HCT116 (cell line): Measurements from ENCODE around the gene CD7. TPM values are rescaled to one million over a fixed set of nuclear protein-coding genes. Genes with fewer than 3 reads are reported as not detected.

Experiments used
- ATAC-seq: fragments of 200-7000 bp; cut with Tn5 transposase; 2 replicates; pipeline ENCODE4 v1.9.1; 2020; ENCODE audit warnings: mild to moderate bottlenecking, moderate library complexity
- BruUV-seq: library from RNA; stranded (reverse); fragments of 400-500 nt; replicated peaks from 2 replicates; lab custom pipeline; 2021; lab: Mats Ljungman, UMichigan
- CTCF ChIA-PET: fragments of 300-600 bp; sonication (Branson Sonifier 250); formaldehyde crosslinking; loops from one replicate; lab custom pipeline; 2021; ENCODE audit warnings: antibody characterized with exemption; lab: Charles Lee
- POLR2A ChIA-PET: fragments of 300-600, 350-600 bp; sonication (Branson Sonifier 250); formaldehyde crosslinking; loops from one replicate; lab custom pipeline; 2021; ENCODE audit warnings: antibody characterized with exemption; lab: Charles Lee
- RAD21 ChIA-PET, 2 experiments: fragments of 300-600 bp; sonication (Branson Sonifier 250); formaldehyde crosslinking; loops; one replicate each; lab custom pipeline; 2023; ENCODE audit warnings: low total read pairs in 2 of 2; ENCODE audit not compliant: uncharacterized antibody in 2 of 2, unreplicated experiment in 2 of 2, low non-redundant PET in 1 of 2; lab: Charles Lee
- DNase-seq: peaks from one replicate; pipeline ENCODE4 v3.0.0-alpha.2; 2010; ENCODE audit warnings: low read depth, low spot score
- H2AFZ ChIP-seq: fragments of 200-600 bp; shearing (Covaris generic), sonication (generic); 2 replicates; pipeline ENCODE4 v1.6.1; 2017; ENCODE audit warnings: low read depth, mixed run types, mixed read lengths, antibody characterized with exemption, low read length; ENCODE audit not compliant: poor library complexity, severe bottlenecking
- H3K27ac ChIP-seq: 2 replicates; pipeline ENCODE4 v1.5.1; 2012; ENCODE audit warnings: low read depth, low read length
- H3K27me3 ChIP-seq: fragments of 200-600 bp; sonication (generic); 2 replicates; pipeline ENCODE4 v1.6.1; 2016; ENCODE audit warnings: mixed run types, low read length, mixed read lengths; ENCODE audit not compliant: insufficient read depth
- H3K36me3 ChIP-seq, 2 experiments: fragments of 200-500 bp in 1 of 2; fragments of 200-600 bp in 1 of 2; sonication (Bioruptor generic) in 1 of 2; sonication (generic) in 1 of 2; 2 replicates each; pipeline versions ENCODE4 v1.5.1 to v1.6.1; 2014 to 2016; ENCODE audit warnings: low read length in 2 of 2, inconsistent platforms in 1 of 2, mixed read lengths in 1 of 2, mixed run types in 1 of 2; ENCODE audit not compliant: insufficient read depth in 2 of 2, control insufficient read depth in 1 of 2
- H3K4me1 ChIP-seq, 2 experiments: fragments of 200-600 bp in 1 of 2; sonication (generic) in 1 of 2; 2 replicates each; pipeline versions ENCODE4 v1.5.1 to v1.6.1; 2012 to 2017; ENCODE audit warnings: low read length in 2 of 2, inconsistent platforms in 1 of 2, mild to moderate bottlenecking in 1 of 2, mixed read lengths in 1 of 2, mixed run types in 1 of 2, moderate library complexity in 1 of 2; ENCODE audit not compliant: insufficient read depth in 2 of 2, control insufficient read depth in 1 of 2
- H3K4me2 ChIP-seq: fragments of 200-600 bp; sonication (generic); 2 replicates; pipeline ENCODE4 v1.6.1; 2017; ENCODE audit warnings: mixed run types, low read length, mixed read lengths
- H3K4me3 ChIP-seq, 2 experiments: fragments of 200-600 bp in 1 of 2; sonication (generic) in 1 of 2; replicated peaks in 1 of 2; 2 replicates each; pipeline ENCODE4 v1.5.1; 2011 to 2016; ENCODE audit warnings: low read length in 2 of 2, control low read depth in 1 of 2, low read depth in 1 of 2, mild to moderate bottlenecking in 1 of 2, mixed read lengths in 1 of 2, mixed run types in 1 of 2
- H3K79me2 ChIP-seq: fragments of 200-600 bp; sonication (generic); 2 replicates; pipeline ENCODE4 v1.6.1; 2017; ENCODE audit warnings: mild to moderate bottlenecking, mixed run types, low read length, moderate library complexity, mixed read lengths; ENCODE audit not compliant: insufficient read depth
- H3K9ac ChIP-seq: fragments of 200-600 bp; sonication (generic); 2 replicates; pipeline ENCODE4 v1.6.1; 2016; ENCODE audit warnings: low read length, mixed read lengths
- H3K9me2 ChIP-seq: fragments of 200-600 bp; sonication (generic), shearing (Covaris generic); 2 replicates; pipeline ENCODE4 v1.6.1; 2017; ENCODE audit warnings: mixed run types, mild to moderate bottlenecking, moderate library complexity; ENCODE audit not compliant: insufficient read depth
- H3K9me3 ChIP-seq, 2 experiments: fragments of 200-500 bp in 1 of 2; fragments of 200-600 bp in 1 of 2; sonication (Bioruptor generic) in 1 of 2; sonication (generic) in 1 of 2; 2 replicates each; pipeline ENCODE4 v1.6.1; 2014 to 2017; ENCODE audit warnings: low read length in 2 of 2, mixed read lengths in 2 of 2, inconsistent platforms in 1 of 2, low read depth in 1 of 2, mild to moderate bottlenecking in 1 of 2, mixed run types in 1 of 2, moderate library complexity in 1 of 2; ENCODE audit not compliant: control insufficient read depth in 1 of 2, insufficient read depth in 1 of 2
- H4K20me1 ChIP-seq: fragments of 200-600 bp; sonication (generic), shearing (Covaris generic); 2 replicates; pipeline ENCODE4 v1.6.1; 2017; ENCODE audit warnings: mixed run types, mild to moderate bottlenecking, moderate library complexity; ENCODE audit not compliant: insufficient read depth
- CBX3 ChIP-seq: IDR thresholded peaks from 2 replicates; pipeline ENCODE4 v1.6.1; 2012; ENCODE audit warnings: low read depth
- CTCF ChIP-seq, 3 experiments: fragments of 200-600 bp in 1 of 3; sonication (generic) in 1 of 3; IDR thresholded peaks in 2 of 3; conservative IDR thresholded peaks in 1 of 3; 2 replicates each; pipeline ENCODE4 v1.5.1; 2012 to 2017; ENCODE audit warnings: low read depth in 2 of 3, low read length in 2 of 3, antibody characterized with exemption in 1 of 3, borderline replicate concordance in 1 of 3, control low read depth in 1 of 3, mild to moderate bottlenecking in 1 of 3, mixed read lengths in 1 of 3, mixed run types in 1 of 3, moderate library complexity in 1 of 3; ENCODE audit not compliant: insufficient read depth in 1 of 3
- EGR1 ChIP-seq: IDR thresholded peaks from 2 replicates; pipeline ENCODE4 v1.6.1; 2012; ENCODE audit warnings: low read depth
- ELF1 ChIP-seq: IDR thresholded peaks from 2 replicates; pipeline ENCODE4 v1.6.1; 2012; ENCODE audit warnings: low read depth, borderline replicate concordance
- EZH2 ChIP-seq: fragments of 200-600 bp; sonication (generic); IDR thresholded peaks from 2 replicates; pipeline ENCODE4 v1.6.1; 2017; ENCODE audit warnings: antibody characterized with exemption, mixed run types
- FOSL1 ChIP-seq: IDR thresholded peaks from 2 replicates; pipeline ENCODE4 v1.6.1; 2012; ENCODE audit warnings: low read depth
- JUND ChIP-seq: IDR thresholded peaks from 2 replicates; pipeline ENCODE4 v1.6.1; 2012
- MAX ChIP-seq: IDR thresholded peaks from 2 replicates; pipeline ENCODE4 v1.6.1; 2012
- RAD21 ChIP-seq: IDR thresholded peaks from 2 replicates; pipeline ENCODE4 v1.6.1; 2012; ENCODE audit warnings: low read depth, mild to moderate bottlenecking
- SIN3A ChIP-seq: IDR thresholded peaks from 2 replicates; pipeline ENCODE4 v1.6.1; 2012; ENCODE audit warnings: low read depth
- SP1 ChIP-seq: IDR thresholded peaks from 2 replicates; pipeline ENCODE4 v1.6.1; 2012; ENCODE audit warnings: low read depth
- SRF ChIP-seq: IDR thresholded peaks from 2 replicates; pipeline ENCODE4 v1.6.1; 2012; ENCODE audit warnings: low read depth
- TCF7L2 ChIP-seq: IDR thresholded peaks from 2 replicates; pipeline ENCODE4 v1.7.0; 2011; ENCODE audit warnings: borderline replicate concordance, inconsistent platforms; ENCODE audit not compliant: insufficient read depth, insufficient read length; ENCODE audit errors: extremely low read depth
- YY1 ChIP-seq: IDR thresholded peaks from 2 replicates; pipeline ENCODE4 v1.6.1; 2011; ENCODE audit warnings: low read length, low read depth, moderate library complexity, mild to moderate bottlenecking; ENCODE audit not compliant: insufficient replicate concordance; ENCODE audit errors: extremely low read depth
- ZBTB33 ChIP-seq: IDR thresholded peaks from 2 replicates; pipeline ENCODE4 v1.6.1; 2011; ENCODE audit warnings: mild to moderate bottlenecking, low read length, moderate library complexity; ENCODE audit not compliant: insufficient replicate concordance; ENCODE audit errors: extremely low read depth
- ZFX ChIP-seq: fragments of 450-650 bp; IDR thresholded peaks from 2 replicates; pipeline ENCODE4 v1.6.1; 2017
- ZNF274 ChIP-seq: fragments of 200-500 bp; sonication (Bioruptor generic); IDR thresholded peaks from 2 replicates; pipeline ENCODE4 v1.6.1; 2014; ENCODE audit warnings: mild to moderate bottlenecking, low read depth, low read length, inconsistent platforms
- intact Hi-C: fragments of 100-400 bp; cut with micrococcal nuclease; formaldehyde crosslinking; loops from 2 replicates; pipeline ENCODE4 v1.10.0; 2022
- total RNA-seq: library from RNA; stranded (reverse); gene quantifications from one replicate; pipeline ENCODE4 v1.2.1, GENCODE V29; 2021; ENCODE audit not compliant: unreplicated experiment
- TF ChIP-seq, protein P1 (sequence below): IDR thresholded peaks from 2 replicates; pipeline ENCODE4 v1.6.1; 2012; ENCODE audit warnings: low read depth
- TF ChIP-seq, protein P2 (sequence below): IDR thresholded peaks from 2 replicates; pipeline ENCODE4 v1.6.1; 2012

CD7 gene
- total RNA-seq, 1 experiment from 2014 or later, result 0.61 TPM

DNA sequence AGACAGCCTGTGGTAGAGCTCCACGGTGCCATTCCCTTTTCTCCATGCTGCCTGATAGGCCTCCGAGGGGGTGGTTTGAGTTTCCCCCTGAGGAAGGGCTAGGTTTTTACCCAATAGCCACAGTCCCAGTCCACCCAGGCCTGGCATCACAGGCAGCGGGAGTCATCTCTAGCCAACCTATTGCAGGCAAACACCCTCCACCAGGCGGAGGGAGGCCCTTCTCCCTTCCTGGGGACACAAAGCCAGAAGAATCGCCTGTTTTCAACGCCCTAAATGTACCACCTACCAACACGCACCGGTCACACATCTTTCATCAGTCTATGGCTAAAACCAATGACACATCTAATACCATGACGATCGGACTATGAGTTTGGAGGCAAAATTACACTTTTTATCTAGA, 51.3 kb downstream of the CD7 start:
- H3K27ac ChIP-seq, result no peak overlapping the region
- no TSS peak for BruUV-seq

More for the DNA sequence above, 51.3 kb downstream of the CD7 start:
- CTCF ChIA-PET, result no interaction called here
- no peak for ATAC-seq
- no peaks in the 10 kb centered on the region for H3K9me2 ChIP-seq
- TF ChIP-seq TCF7L2, result no peak
- no peak for TF ChIP-seq ZFX
- no peak for TF ChIP-seq ZBTB33
- TF ChIP-seq, protein P1, sequence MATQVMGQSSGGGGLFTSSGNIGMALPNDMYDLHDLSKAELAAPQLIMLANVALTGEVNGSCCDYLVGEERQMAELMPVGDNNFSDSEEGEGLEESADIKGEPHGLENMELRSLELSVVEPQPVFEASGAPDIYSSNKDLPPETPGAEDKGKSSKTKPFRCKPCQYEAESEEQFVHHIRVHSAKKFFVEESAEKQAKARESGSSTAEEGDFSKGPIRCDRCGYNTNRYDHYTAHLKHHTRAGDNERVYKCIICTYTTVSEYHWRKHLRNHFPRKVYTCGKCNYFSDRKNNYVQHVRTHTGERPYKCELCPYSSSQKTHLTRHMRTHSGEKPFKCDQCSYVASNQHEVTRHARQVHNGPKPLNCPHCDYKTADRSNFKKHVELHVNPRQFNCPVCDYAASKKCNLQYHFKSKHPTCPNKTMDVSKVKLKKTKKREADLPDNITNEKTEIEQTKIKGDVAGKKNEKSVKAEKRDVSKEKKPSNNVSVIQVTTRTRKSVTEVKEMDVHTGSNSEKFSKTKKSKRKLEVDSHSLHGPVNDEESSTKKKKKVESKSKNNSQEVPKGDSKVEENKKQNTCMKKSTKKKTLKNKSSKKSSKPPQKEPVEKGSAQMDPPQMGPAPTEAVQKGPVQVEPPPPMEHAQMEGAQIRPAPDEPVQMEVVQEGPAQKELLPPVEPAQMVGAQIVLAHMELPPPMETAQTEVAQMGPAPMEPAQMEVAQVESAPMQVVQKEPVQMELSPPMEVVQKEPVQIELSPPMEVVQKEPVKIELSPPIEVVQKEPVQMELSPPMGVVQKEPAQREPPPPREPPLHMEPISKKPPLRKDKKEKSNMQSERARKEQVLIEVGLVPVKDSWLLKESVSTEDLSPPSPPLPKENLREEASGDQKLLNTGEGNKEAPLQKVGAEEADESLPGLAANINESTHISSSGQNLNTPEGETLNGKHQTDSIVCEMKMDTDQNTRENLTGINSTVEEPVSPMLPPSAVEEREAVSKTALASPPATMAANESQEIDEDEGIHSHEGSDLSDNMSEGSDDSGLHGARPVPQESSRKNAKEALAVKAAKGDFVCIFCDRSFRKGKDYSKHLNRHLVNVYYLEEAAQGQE, result no peak
- no peak for TF ChIP-seq SIN3A
- no peak for TF ChIP-seq CTCF (IDR thresholded peaks at IDR 0.05 in 2 of 3, conservative IDR thresholded peaks at IDR 0.05 in 1 of 3; ENCODE audit: borderline replicate concordance in 1 of 3, insufficient read depth in 1 of 3, low read depth in 2 of 3, low read length in 2 of 3)
- no peak for TF ChIP-seq CBX3
- TF ChIP-seq SP1, result no peak
- TF ChIP-seq EGR1, result no peak
- no peak for TF ChIP-seq ZNF274
- no peak for TF ChIP-seq FOSL1
- TF ChIP-seq ELF1, result no peak
- no peak for TF ChIP-seq RAD21
- TF ChIP-seq YY1, result no peak
- TF ChIP-seq JUND, result no peak
- no peak for TF ChIP-seq SRF
- TF ChIP-seq MAX, result no peak
- TF ChIP-seq EZH2, result no peak
- TF ChIP-seq, protein P2, sequence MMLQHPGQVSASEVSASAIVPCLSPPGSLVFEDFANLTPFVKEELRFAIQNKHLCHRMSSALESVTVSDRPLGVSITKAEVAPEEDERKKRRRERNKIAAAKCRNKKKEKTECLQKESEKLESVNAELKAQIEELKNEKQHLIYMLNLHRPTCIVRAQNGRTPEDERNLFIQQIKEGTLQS, result no peak
- RAD21 ChIA-PET, result no interaction called here
- no peak for DNase-seq
- peaks cover 0 to 1% of the 10 kb centered on the region in 2 experiments; a peak in 1 of 4 replicates for H3K9me3 ChIP-seq
- no peak overlapping the region for H2AFZ ChIP-seq
- H3K4me1 ChIP-seq, result peaks cover 20 to 39% of the 10 kb centered on the region in 2 experiments
- H3K9ac ChIP-seq, result no peak overlapping the region
- no peak overlapping the region for H3K4me2 ChIP-seq
- H3K4me3 ChIP-seq, result no peak overlapping the region
- POLR2A ChIA-PET, result no interaction called here
- peaks cover 43% of the 10 kb centered on the region; the same call in 1 of the 2 replicates for H4K20me1 ChIP-seq
- H3K27me3 ChIP-seq, result no peaks in the 10 kb centered on the region
- H3K79me2 ChIP-seq, result peaks cover 100% of the 10 kb centered on the region
- H3K36me3 ChIP-seq, result peaks cover 56 to 73% of the 10 kb centered on the region in 2 experiments
- intact Hi-C loops, result no loop called here
